ENCODE data around the gene RBMX.

DNA sequence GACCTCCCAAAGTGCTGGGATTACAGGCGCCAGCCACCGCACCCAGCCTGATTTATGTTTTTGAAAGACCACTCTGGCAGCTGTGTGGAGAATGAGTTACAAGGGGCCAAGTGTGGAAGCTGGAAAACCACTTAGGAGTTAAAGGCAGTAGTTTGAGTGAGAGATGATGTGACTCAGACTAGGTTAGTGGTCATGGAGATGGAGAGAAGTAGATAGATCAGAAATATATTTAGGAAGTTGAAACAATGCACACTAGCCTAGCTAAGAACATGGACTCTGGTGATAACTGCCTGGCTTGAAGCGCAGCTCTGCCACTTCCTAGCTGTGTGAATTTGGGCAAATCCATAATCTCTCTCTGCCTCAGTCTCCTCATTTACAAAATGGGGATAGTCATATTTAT, 11.9 kb upstream of the RBMX start:
- TF ChIP-seq CTCF (IDR thresholded peaks at IDR 0.05) (no peak), EP300 (IDR thresholded peaks at IDR 0.05) (no peak), POLR2A (IDR thresholded peaks at IDR 0.05) (no peak), POLR2AphosphoS5 (IDR thresholded peaks at IDR 0.05) (no peak)

Data from sigmoid colon (tissue), 4 donors.